ENCODE measurements around the gene FBN1. TPM values are rescaled to one million over a fixed set of nuclear protein-coding genes. Genes with fewer than 3 reads are reported as not detected.

FBN1 gene
- total RNA-seq, 2 donors from 2014 or later: 57.1 to 84.9 TPM

DNA sequence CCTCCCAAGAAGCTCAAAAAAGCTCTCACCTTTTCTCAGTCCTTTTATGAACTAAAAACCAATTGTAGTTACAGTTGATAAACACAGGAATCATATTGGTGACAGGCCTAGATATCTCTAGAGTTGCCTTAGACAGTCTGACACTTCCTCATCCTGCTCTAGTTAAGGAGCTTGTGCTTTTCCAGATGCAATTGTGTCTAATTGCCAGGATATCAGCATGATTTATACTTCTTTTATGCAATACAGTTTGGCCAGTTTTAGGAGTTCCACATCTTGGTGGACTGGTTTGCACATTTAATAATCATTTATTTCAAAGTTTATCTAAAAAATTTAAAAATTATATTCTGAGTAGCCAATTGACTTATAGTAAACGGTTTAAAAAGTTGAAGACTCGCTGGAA is 218.6 kb downstream of the FBN1 start:
- DNase-seq (ENCODE audit: low spot score): no peak
- H3K4me1 ChIP-seq: no peaks in the 10 kb centered on the region
- H3K27ac ChIP-seq: no peak overlapping the region
- H3K9me3 ChIP-seq: no peaks in the 10 kb centered on the region
- no peak overlapping the region for H3K4me3 ChIP-seq
- TF ChIP-seq, protein P1, sequence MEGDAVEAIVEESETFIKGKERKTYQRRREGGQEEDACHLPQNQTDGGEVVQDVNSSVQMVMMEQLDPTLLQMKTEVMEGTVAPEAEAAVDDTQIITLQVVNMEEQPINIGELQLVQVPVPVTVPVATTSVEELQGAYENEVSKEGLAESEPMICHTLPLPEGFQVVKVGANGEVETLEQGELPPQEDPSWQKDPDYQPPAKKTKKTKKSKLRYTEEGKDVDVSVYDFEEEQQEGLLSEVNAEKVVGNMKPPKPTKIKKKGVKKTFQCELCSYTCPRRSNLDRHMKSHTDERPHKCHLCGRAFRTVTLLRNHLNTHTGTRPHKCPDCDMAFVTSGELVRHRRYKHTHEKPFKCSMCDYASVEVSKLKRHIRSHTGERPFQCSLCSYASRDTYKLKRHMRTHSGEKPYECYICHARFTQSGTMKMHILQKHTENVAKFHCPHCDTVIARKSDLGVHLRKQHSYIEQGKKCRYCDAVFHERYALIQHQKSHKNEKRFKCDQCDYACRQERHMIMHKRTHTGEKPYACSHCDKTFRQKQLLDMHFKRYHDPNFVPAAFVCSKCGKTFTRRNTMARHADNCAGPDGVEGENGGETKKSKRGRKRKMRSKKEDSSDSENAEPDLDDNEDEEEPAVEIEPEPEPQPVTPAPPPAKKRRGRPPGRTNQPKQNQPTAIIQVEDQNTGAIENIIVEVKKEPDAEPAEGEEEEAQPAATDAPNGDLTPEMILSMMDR (IDR thresholded peaks at IDR 0.05): no peak
- peaks cover 39% of the 10 kb centered on the region for H3K36me3 ChIP-seq
- H3K27me3 ChIP-seq: no peaks in the 10 kb centered on the region

DNA sequence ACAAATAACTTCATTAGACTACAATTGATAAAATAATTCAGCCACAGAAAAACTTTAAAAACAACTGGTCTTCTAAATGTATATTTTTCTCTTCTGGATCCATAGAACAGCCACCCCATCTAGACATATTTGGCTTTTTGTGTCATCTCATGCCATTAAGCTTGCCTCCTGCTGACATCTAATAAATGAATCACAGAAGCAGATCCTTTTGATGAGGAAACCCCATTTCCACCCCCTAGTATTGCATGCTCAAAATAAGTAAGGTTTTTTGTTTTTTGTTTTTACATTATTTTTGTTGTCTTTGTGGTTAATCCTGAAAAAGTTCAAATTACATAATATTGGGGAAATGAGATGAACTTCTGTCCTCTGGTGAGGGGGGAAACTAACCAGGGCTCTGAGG is 219.5 kb downstream of the FBN1 start:
- Histone ChIP-seq H3K4me1 (no peaks in the 10 kb centered on the region), H3K27ac (no peak overlapping the region), H3K36me3 (peaks cover 32% of the 10 kb centered on the region), H3K4me3 (no peak overlapping the region), H3K9me3 (no peaks in the 10 kb centered on the region), H3K27me3 (no peaks in the 10 kb centered on the region)
- TF ChIP-seq, protein P1 (IDR thresholded peaks at IDR 0.05): no peak
- DNase-seq (ENCODE audit: low spot score): no peak

DNA sequence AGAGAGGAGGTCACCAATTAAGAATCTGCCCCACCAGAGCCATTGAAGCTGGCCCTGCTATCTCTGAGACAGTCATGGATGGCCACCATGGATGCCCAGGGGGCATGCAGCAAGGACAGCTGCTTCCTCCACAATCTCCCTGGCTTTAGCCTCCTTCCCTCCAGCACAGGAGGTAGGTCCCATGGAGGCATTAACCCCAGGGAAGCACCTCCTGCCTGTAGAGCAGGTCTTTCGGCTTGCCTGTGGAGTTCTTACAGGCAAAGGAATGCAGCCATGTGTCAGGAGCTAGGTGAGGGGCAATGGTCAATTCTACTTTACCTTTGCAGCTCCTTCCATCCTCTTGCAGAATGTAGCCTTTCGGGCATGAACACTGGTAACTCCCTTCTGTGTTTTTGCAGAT is 220.5 kb downstream of the FBN1 start:
- no peak overlapping the region for H3K27ac ChIP-seq
- no peaks in the 10 kb centered on the region for H3K27me3 ChIP-seq
- no peaks in the 10 kb centered on the region for H3K4me1 ChIP-seq
- no peaks in the 10 kb centered on the region for H3K9me3 ChIP-seq
- H3K4me3 ChIP-seq: no peak overlapping the region
- H3K36me3 ChIP-seq: peaks cover 32% of the 10 kb centered on the region
- TF ChIP-seq, protein P1 (IDR thresholded peaks at IDR 0.05): no peak
- DNase-seq (ENCODE audit: low spot score): no peak

DNA sequence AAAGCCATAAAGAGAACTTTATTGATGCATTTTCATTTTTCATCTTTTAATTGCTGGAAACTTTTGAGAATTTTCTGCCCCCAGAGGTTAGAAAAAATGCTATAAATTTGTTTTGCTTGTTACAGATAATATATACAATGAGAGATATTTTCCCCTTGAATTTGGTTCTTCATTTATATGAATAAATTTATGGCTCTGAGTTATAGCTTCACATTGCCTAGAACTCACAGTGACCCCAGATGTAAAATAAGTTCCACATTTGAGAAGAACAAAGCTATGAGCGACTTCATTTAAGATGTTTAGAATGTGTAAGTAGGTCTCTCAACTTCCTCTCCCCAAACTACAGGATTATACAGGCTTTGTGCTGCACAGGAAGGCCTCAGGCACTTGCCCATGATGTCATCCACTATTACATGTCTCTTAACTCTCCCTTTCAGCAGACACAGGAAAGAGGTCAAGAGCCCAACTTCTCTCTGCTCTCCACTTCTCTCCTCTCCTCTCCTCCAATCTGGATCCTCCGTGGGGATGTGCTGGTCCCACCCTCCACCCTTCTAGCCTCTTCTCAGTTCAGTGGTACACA is 221.5 kb downstream of the FBN1 start:
- no peak for DNase-seq (ENCODE audit: low spot score)
- no peaks in the 10 kb centered on the region for H3K4me1 ChIP-seq
- H3K27ac ChIP-seq: no peak overlapping the region
- TF ChIP-seq, protein P1 (IDR thresholded peaks at IDR 0.05): no peak
- H3K4me3 ChIP-seq: no peak overlapping the region
- H3K9me3 ChIP-seq: no peaks in the 10 kb centered on the region
- peaks cover 25% of the 10 kb centered on the region for H3K36me3 ChIP-seq
- no peaks in the 10 kb centered on the region for H3K27me3 ChIP-seq

DNA sequence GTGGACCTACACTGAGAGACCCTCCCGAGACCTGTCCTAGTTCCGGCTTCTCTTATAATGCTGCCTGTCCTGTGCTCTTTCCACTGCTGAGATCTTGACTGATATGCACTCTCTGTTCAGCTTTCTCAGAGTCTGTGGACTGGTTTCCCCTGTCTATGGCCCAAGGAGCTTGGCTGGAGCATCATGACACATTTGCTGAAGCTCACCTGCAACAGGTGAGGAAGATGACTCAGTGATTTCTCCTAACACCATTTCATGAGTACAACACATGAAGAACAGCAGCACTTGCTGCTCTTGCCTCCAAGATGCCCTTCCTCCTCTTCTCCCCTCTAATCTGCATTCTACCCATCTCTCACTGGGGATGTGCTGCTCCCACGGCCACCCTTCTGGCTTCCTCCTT is 222.2 kb downstream of the FBN1 start:
- no peak overlapping the region for H3K4me3 ChIP-seq
- H3K36me3 ChIP-seq: peaks cover 24% of the 10 kb centered on the region
- no peaks in the 10 kb centered on the region for H3K4me1 ChIP-seq
- H3K27me3 ChIP-seq: no peaks in the 10 kb centered on the region
- H3K9me3 ChIP-seq: no peaks in the 10 kb centered on the region
- TF ChIP-seq, protein P1 (IDR thresholded peaks at IDR 0.05): no peak
- H3K27ac ChIP-seq: no peak overlapping the region
- DNase-seq (ENCODE audit: low spot score): no peak

DNA sequence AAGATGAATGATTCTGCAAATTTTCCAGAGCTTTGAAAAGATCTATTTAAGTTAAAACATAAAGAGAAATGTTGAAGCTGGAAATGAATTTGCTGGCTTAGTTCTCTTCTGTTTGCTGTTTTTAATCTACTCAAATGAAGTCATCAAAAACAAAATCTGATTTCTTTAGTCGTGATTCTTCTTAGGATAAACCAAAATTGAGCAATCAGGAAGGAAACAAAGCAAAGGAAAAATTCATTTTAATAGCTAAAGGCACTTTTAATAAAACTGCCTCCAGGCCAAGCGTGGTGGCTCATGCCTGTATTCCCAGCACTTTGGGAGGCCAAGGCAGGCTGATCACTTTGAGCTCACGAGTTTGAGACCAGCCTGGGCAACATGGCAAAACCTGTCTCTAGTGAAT is 223.1 kb downstream of the FBN1 start:
- no peaks in the 10 kb centered on the region for H3K27me3 ChIP-seq
- DNase-seq (ENCODE audit: low spot score): no peak
- peaks cover 24% of the 10 kb centered on the region for H3K36me3 ChIP-seq
- H3K9me3 ChIP-seq: no peaks in the 10 kb centered on the region
- no peak overlapping the region for H3K4me3 ChIP-seq
- H3K4me1 ChIP-seq: no peaks in the 10 kb centered on the region
- H3K27ac ChIP-seq: no peak overlapping the region
- TF ChIP-seq, protein P1 (IDR thresholded peaks at IDR 0.05): no peak

All from right atrium auricular region (tissue), 2 donors.